NCI-H226 (cell line): ENCODE data around the gene ESRRG.
A peak's percentile ranks its signal among the peaks of the same experiment; 100 is the strongest.
"Not testable (repeated sequence)": the region's sequence is repeated elsewhere in the genome, so short reads cannot be mapped to it uniquely, and the experiment has no call there.

Experiments
- DNase-seq: peaks from one replicate; pipeline ENCODE4 v3.0.0-alpha.2; 2015

ESRRG gene

GRCh38 chr1:216723274-216723780 is at the start of gene ESRRG:
Gene ESRRG (minus strand): TSS chr1:216723429. CDS start chr1:216723299, 130 bp downstream.
- DNase-seq, result no peak

- no peak for DNase-seq
These were observed 48.7 kb upstream of the ESRRG start for GRCh38 chr1:216771922-216772321.

- DNase-seq, result peak; percentile 14
These were observed 43.6 kb upstream of the ESRRG start for GRCh38 chr1:216766633-216767327.

- DNase-seq, result no peak
These were observed 42.4 kb upstream of the ESRRG start for GRCh38 chr1:216765346-216766300.

- no peak for DNase-seq
These were observed 34.9 kb upstream of the ESRRG start for GRCh38 chr1:216758161-216758560.

- DNase-seq, result no peak
These were observed 33.9 kb upstream of the ESRRG start for GRCh38 chr1:216757110-216757509.

GRCh38 chr1:216750961-216751360 is 27.7 kb upstream of the ESRRG start:
- DNase-seq, result no peak

GRCh38 chr1:216750031-216750627 is 26.9 kb upstream of the ESRRG start:
- DNase-seq, result peak; percentile 7

GRCh38 chr1:216749232-216749631 is 26.0 kb upstream of the ESRRG start:
- DNase-seq, result no peak

GRCh38 chr1:216742625-216743024 is 19.4 kb upstream of the ESRRG start:
- no peak for DNase-seq

- DNase-seq, result no peak
These were observed 17.1 kb upstream of the ESRRG start for GRCh38 chr1:216740331-216740730.

GRCh38 chr1:216739793-216740192 is 16.6 kb upstream of the ESRRG start:
- DNase-seq, result no peak

- DNase-seq, result no peak
These were observed 8.9 kb upstream of the ESRRG start for GRCh38 chr1:216732121-216732520.

- DNase-seq, result no peak
These were observed 8.3 kb upstream of the ESRRG start for GRCh38 chr1:216731562-216731961.

- no peak for DNase-seq
These were observed 3.2 kb upstream of the ESRRG start for GRCh38 chr1:216726435-216726834.

- DNase-seq, result no peak
These were observed 408 bp downstream of the ESRRG start for GRCh38 chr1:216722821-216723220.

- DNase-seq, result no peak
These were observed 1.4 kb downstream of the ESRRG start for GRCh38 chr1:216721863-216722262.

- no peak for DNase-seq
These were observed 2.2 kb downstream of the ESRRG start for GRCh38 chr1:216721062-216721461.

- no peak for DNase-seq
These were observed 11.5 kb downstream of the ESRRG start for GRCh38 chr1:216711712-216712111.

GRCh38 chr1:216710598-216711333 is 12.5 kb downstream of the ESRRG start:
- DNase-seq, result no peak

GRCh38 chr1:216710055-216710454 is 13.2 kb downstream of the ESRRG start:
- no peak for DNase-seq

- no peak for DNase-seq
These were observed 17.6 kb downstream of the ESRRG start for GRCh38 chr1:216705676-216706075.

GRCh38 chr1:216704065-216704464 is 19.2 kb downstream of the ESRRG start:
- DNase-seq, result not testable (repeated sequence)
